Measurements from ENCODE around the gene PAXX.

GRCh38 chr9:136947955-136948510, 44.2 kb upstream of the PAXX start:
- TF ChIP-seq CTCF (IDR thresholded peaks at IDR 0.05) (no peak), EZH2 (IDR thresholded peaks at IDR 0.05; ENCODE audit: borderline replicate concordance, insufficient read depth, low read depth, low read length, poor library complexity, severe bottlenecking) (no peak)
